Left cardiac atrium (tissue), 4 donors: ENCODE results near the gene LRBA. TPM values are rescaled to one million over a fixed set of nuclear protein-coding genes. Genes with fewer than 3 reads are reported as not detected.

Experiments
- ATAC-seq, 2 donors: fragments of 200-7000 bp; cut with Tn5 transposase; one replicate each; pipeline ENCODE4 v1.9.1; 2020; ENCODE audit warnings: mild to moderate bottlenecking in 2 of 2, moderate library complexity in 2 of 2
- DNase-seq: peaks from one replicate; pipeline ENCODE4 v3.0.0-alpha.2; 2020
- intact Hi-C, 2 donors: fragments of 100-400 bp; cut with DNase I; formaldehyde crosslinking; loops; one replicate each; pipeline versions ENCODE4 v1.14.1 to v1.15.1; 2022 to 2023
- total RNA-seq, 2 donors: library from RNA; stranded (reverse); fragmentation: NEBNext Ultra II Directional; extraction: Animal tissue kit (Norgen Biotek cat#: 25700); gene quantifications; one replicate each; pipeline ENCODE4 v1.2.1, GENCODE V29; 2021
- donor health status: DM: no; HTN: yes; CAD: no.
- donor health status: DM: no; HTN: yes; CAD: no; lungs with severe emphysema.
- donor health status: DM: yes; HTN: yes; CAD: no.
- donor health status: Dilated cardiomyopathy.

LRBA gene
- total RNA-seq, 2 donors from 2014 or later = 20.0 to 25.7 TPM

- intact Hi-C loops = loop anchor here (5.0 to 10.0 kb wide), 2 partner anchors 142 to 144 kb away; no protein-coding TSS in a partner anchor
- DNase-seq (peak; percentile 90), ATAC-seq (peak; percentile 96 to 99)
Measured at GRCh38 chr4:150722908-150723362, 292.1 kb downstream of the LRBA start.

- no peak for DNase-seq
- intact Hi-C loops = loop anchor here (5.0 to 10.0 kb wide), 2 partner anchors 144 to 146 kb away; no protein-coding TSS in a partner anchor
Measured at GRCh38 chr4:150720973-150721518, 294.0 kb downstream of the LRBA start.

GRCh38 chr4:150717952-150718351 lies 297.1 kb downstream of the LRBA start:
- intact Hi-C loops = no loop called here
- no peak for ATAC-seq
- no peak for DNase-seq

More at GRCh38 chr4:150720973-150721518, 294.0 kb downstream of the LRBA start:
- no peak for ATAC-seq

GRCh38 chr4:150714462-150715438 lies 300.3 kb downstream of the LRBA start:
- intact Hi-C loops = no loop called here
- no peak for DNase-seq
- ATAC-seq = no peak

- no peak for ATAC-seq
- intact Hi-C loops = no loop called here
- DNase-seq = no peak
Measured at GRCh38 chr4:150713251-150713650, 301.8 kb downstream of the LRBA start.

GRCh38 chr4:150710770-150711375 lies 304.2 kb downstream of the LRBA start:
- intact Hi-C loops = no loop called here
- ATAC-seq = no peak
- DNase-seq = no peak

GRCh38 chr4:150708004-150708403 lies 307.1 kb downstream of the LRBA start:
- DNase-seq = no peak
- ATAC-seq = no peak
- intact Hi-C loops = no loop called here

GRCh38 chr4:150699599-150699998 lies 315.5 kb downstream of the LRBA start:
- intact Hi-C loops = no loop called here
- ATAC-seq = no peak

GRCh38 chr4:150695162-150695561 lies 319.9 kb downstream of the LRBA start:
- intact Hi-C loops = no loop called here
- DNase-seq (no peak), ATAC-seq (no peak)

More at GRCh38 chr4:150699599-150699998, 315.5 kb downstream of the LRBA start:
- DNase-seq = no peak

GRCh38 chr4:150694438-150694837 lies 320.6 kb downstream of the LRBA start:
- DNase-seq = no peak
- no peak for ATAC-seq
- intact Hi-C loops = no loop called here

- ATAC-seq = no peak
- intact Hi-C loops = no loop called here
- DNase-seq = no peak
Measured at GRCh38 chr4:150683775-150684350, 331.2 kb downstream of the LRBA start.

GRCh38 chr4:150682126-150682525 lies 333.0 kb downstream of the LRBA start:
- DNase-seq (no peak), ATAC-seq (no peak)
- intact Hi-C loops = no loop called here

GRCh38 chr4:150681063-150681462 lies 334.0 kb downstream of the LRBA start:
- ATAC-seq = no peak

GRCh38 chr4:150680651-150681050 lies 334.4 kb downstream of the LRBA start:
- ATAC-seq = no peak
- intact Hi-C loops = no loop called here
- DNase-seq = no peak

More at GRCh38 chr4:150681063-150681462, 334.0 kb downstream of the LRBA start:
- no peak for DNase-seq
- intact Hi-C loops = no loop called here

- DNase-seq = no peak
- intact Hi-C loops = no loop called here
- no peak for ATAC-seq
Measured at GRCh38 chr4:150679765-150680343, 335.2 kb downstream of the LRBA start.

GRCh38 chr4:150679018-150679764 lies 335.9 kb downstream of the LRBA start:
- intact Hi-C loops = no loop called here
- no peak for DNase-seq
- ATAC-seq = no peak

- intact Hi-C loops = no loop called here
- ATAC-seq = no peak
- no peak for DNase-seq
Measured at GRCh38 chr4:150673793-150674192, 341.3 kb downstream of the LRBA start.

GRCh38 chr4:150668824-150669223 lies 346.3 kb downstream of the LRBA start:
- intact Hi-C loops = no loop called here
- ATAC-seq = no peak

More at GRCh38 chr4:150668824-150669223, 346.3 kb downstream of the LRBA start:
- no peak for DNase-seq
